PFSK-1 (cell line): ENCODE results near the gene C12orf54.

Experiments
- POLR2AphosphoS5 ChIP-seq: IDR thresholded peaks from 2 replicates; pipeline ENCODE4 v1.6.1; 2012; ENCODE audit warnings: low read depth, mild to moderate bottlenecking, control low read depth, low read length, moderate library complexity
- SIN3A ChIP-seq: IDR thresholded peaks from 2 replicates; pipeline ENCODE4 v1.6.1; 2012; ENCODE audit warnings: mild to moderate bottlenecking, low read length, moderate library complexity, borderline replicate concordance; ENCODE audit not compliant: insufficient read depth
- TAF1 ChIP-seq: IDR thresholded peaks from 2 replicates; pipeline ENCODE4 v1.6.1; 2012; ENCODE audit warnings: low read length, control low read depth, borderline replicate concordance; ENCODE audit not compliant: insufficient read depth
- TF ChIP-seq, protein P1 (sequence below), 2 experiments: IDR thresholded peaks; 2 replicates each; pipeline versions ENCODE4 v1.6.1 to v1.8.0; 2011 to 2012; ENCODE audit warnings: low read depth in 2 of 2, low read length in 2 of 2, control low read depth in 1 of 2, inconsistent platforms in 1 of 2, mild to moderate bottlenecking in 1 of 2, moderate library complexity in 1 of 2; ENCODE audit not compliant: insufficient read depth in 1 of 2

GRCh38 chr12:48489012-48489411 lies 6.7 kb downstream of the C12orf54 start:
- TF ChIP-seq TAF1: no peak
- no peak for TF ChIP-seq POLR2AphosphoS5
- TF ChIP-seq SIN3A: no peak
- TF ChIP-seq, protein P1, sequence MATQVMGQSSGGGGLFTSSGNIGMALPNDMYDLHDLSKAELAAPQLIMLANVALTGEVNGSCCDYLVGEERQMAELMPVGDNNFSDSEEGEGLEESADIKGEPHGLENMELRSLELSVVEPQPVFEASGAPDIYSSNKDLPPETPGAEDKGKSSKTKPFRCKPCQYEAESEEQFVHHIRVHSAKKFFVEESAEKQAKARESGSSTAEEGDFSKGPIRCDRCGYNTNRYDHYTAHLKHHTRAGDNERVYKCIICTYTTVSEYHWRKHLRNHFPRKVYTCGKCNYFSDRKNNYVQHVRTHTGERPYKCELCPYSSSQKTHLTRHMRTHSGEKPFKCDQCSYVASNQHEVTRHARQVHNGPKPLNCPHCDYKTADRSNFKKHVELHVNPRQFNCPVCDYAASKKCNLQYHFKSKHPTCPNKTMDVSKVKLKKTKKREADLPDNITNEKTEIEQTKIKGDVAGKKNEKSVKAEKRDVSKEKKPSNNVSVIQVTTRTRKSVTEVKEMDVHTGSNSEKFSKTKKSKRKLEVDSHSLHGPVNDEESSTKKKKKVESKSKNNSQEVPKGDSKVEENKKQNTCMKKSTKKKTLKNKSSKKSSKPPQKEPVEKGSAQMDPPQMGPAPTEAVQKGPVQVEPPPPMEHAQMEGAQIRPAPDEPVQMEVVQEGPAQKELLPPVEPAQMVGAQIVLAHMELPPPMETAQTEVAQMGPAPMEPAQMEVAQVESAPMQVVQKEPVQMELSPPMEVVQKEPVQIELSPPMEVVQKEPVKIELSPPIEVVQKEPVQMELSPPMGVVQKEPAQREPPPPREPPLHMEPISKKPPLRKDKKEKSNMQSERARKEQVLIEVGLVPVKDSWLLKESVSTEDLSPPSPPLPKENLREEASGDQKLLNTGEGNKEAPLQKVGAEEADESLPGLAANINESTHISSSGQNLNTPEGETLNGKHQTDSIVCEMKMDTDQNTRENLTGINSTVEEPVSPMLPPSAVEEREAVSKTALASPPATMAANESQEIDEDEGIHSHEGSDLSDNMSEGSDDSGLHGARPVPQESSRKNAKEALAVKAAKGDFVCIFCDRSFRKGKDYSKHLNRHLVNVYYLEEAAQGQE (IDR thresholded peaks at IDR 0.05; ENCODE audit: insufficient read depth in 1 of 2, low read depth in 2 of 2, low read length in 2 of 2): no peak
